Activated CD8-positive, alpha-beta T cell treated with anti-CD3 and anti-CD28 coated beads, Interleukin-2, amount 10 ng/mL, durations not matched to agents 7 days and 5 days (primary cell): ENCODE results near the gene KRTAP29-1. TPM values are rescaled to one million over a fixed set of nuclear protein-coding genes. Genes with fewer than 3 reads are reported as not detected.
"Not testable (repeated sequence)": the region's sequence is repeated elsewhere in the genome, so short reads cannot be mapped to it uniquely, and the experiment has no call there.

ENCODE experiments used
- ATAC-seq: fragments of 150-1000 bp; cut with Tn5 transposase; one replicate; pipeline ENCODE4 v1.10.0; 2021; ENCODE audit warnings: moderate library complexity
- CTCF ChIA-PET: fragments of 350-600 bp; sonication (Branson Sonifier 250); formaldehyde crosslinking; loops from one replicate; lab custom pipeline; 2021; ENCODE audit warnings: antibody characterized with exemption; lab: Charles Lee
- POLR2A ChIA-PET: fragments of 350-600 bp; sonication (Branson Sonifier 250); formaldehyde crosslinking; loops from one replicate; lab custom pipeline; 2021; ENCODE audit warnings: antibody characterized with exemption; lab: Charles Lee
- DNase-seq: peaks from one replicate; pipeline ENCODE4 v3.0.0-alpha.2; 2020
- H3K27ac Mint-ChIP-seq: one replicate; pipeline ENCODE4 v1.8.0; 2021; ENCODE audit warnings: mild to moderate bottlenecking, mixed read lengths
- H3K27me3 Mint-ChIP-seq: one replicate; pipeline ENCODE4 v1.8.0; 2021; ENCODE audit warnings: low read depth, mixed read lengths
- H3K36me3 Mint-ChIP-seq: one replicate; pipeline ENCODE4 v1.8.0; 2021; ENCODE audit warnings: low read depth, mixed read lengths
- H3K4me1 Mint-ChIP-seq: one replicate; pipeline ENCODE4 v1.8.0; 2021; ENCODE audit warnings: low read depth, mixed read lengths
- H3K4me3 Mint-ChIP-seq: one replicate; pipeline ENCODE4 v1.8.0; 2021; ENCODE audit warnings: mild to moderate bottlenecking, mixed read lengths
- H3K9me3 Mint-ChIP-seq: one replicate; pipeline ENCODE4 v1.8.0; 2022; ENCODE audit warnings: mixed read lengths; ENCODE audit not compliant: insufficient read depth
- total RNA-seq, 2 experiments: library from RNA; stranded (reverse); gene quantifications; one replicate each; pipeline ENCODE4 v1.2.3, GENCODE V29; 2021

The KRTAP29-1 gene
- not detected for total RNA-seq

GRCh38 chr17:41301916-41302901 is at the start of gene KRTAP29-1:
Gene KRTAP29-1, minus strand, starts transcription at chr17:41302851. Its CDS starts 0 bp downstream, at chr17:41302851.
- H3K27me3 Mint-ChIP-seq, result no peaks in the 10 kb centered on the region
- no peaks in the 10 kb centered on the region for H3K36me3 Mint-ChIP-seq
- DNase-seq (no peak), ATAC-seq (no peak)
- POLR2A ChIA-PET, result interaction anchor here (0.5 kb wide), 1 partner anchor 582 kb away, joined by 3 read pairs; no protein-coding TSS in a partner anchor
- CTCF ChIA-PET, result interaction anchor here (1.0 kb wide), 1 partner anchor 20 kb away, joined by 3 read pairs; no protein-coding TSS in a partner anchor
- H3K9me3 Mint-ChIP-seq, result no peaks in the 10 kb centered on the region
- H3K27ac Mint-ChIP-seq, result no peak within 1 kb of the TSS
- no peak within 1 kb of the TSS for H3K4me3 Mint-ChIP-seq
- peaks cover 11% of the 10 kb centered on the region for H3K4me1 Mint-ChIP-seq

DNA sequence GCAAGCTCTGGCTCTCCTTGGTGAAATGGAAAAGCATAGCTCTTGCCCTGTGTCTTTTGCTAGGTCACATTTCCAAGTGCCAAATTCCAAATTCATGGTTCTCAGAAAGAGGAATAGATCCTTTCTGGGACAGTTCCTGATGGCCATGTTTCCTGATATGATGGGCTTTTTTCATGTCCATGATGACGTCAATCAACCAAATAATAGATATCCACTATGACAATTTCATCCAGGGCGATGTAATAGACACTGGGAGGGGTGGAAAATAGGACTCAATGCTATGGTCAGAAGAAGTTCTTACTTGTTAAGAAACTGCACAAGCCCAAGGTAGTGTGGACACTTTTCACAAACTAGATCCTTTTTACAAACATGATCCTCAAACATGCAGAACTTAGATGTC is 48.5 kb upstream of the KRTAP29-1 start:
- Mint-ChIP-seq H3K27me3 (peaks cover 14% of the 10 kb centered on the region), H3K4me3 (no peak overlapping the region), H3K4me1 (no peaks in the 10 kb centered on the region), H3K9me3 (no peaks in the 10 kb centered on the region), H3K36me3 (no peaks in the 10 kb centered on the region), H3K27ac (no peak overlapping the region)
- DNase-seq (no peak), ATAC-seq (no peak)
- CTCF ChIA-PET, result interaction anchor here (1.8 kb wide), 1 partner anchor 10 kb away, joined by 5 read pairs; no protein-coding TSS in a partner anchor
- POLR2A ChIA-PET, result interaction anchor here (0.6 kb wide), 1 partner anchor 379 kb away, joined by 3 read pairs; no protein-coding TSS in a partner anchor

DNA sequence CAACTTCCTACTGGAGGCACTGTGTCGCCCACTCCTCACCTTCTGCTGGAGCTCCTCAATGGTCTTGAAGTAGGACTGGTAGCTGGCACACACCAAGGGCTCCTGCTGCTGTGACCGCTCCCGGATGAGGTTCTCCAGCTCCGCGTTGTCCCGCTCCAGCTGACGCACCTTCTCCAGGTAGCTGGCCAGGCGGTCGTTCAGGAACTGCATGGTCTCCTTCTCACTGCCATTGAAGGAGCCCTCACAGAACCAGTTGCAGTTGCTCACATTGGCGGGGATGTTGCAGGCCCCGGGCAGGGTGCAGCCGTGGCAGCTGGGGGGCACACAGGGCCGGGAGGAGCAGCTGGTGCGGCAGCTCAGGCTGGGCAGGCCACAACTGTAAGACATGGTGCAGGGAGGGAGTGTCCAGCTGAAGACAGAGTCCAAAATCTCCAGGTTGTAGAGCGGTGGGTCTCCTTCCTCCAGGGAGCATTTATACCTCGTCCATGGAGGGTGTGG is 47.8 kb upstream of the KRTAP29-1 start, which contains the start of gene KRT33A:
Gene KRT33A (minus strand): TSS at position 448 of the 498 bp plus-strand sequence. CDS start 61 bp downstream, at position 387.
- CTCF ChIA-PET, result interaction anchor here (1.2 to 1.8 kb wide), 2 partner anchors 9 to 27 kb away, joined by 3 to 5 read pairs; no protein-coding TSS in a partner anchor
- ATAC-seq, H3K27ac Mint-ChIP-seq, POLR2A ChIA-PET, H3K4me1 Mint-ChIP-seq, H3K9me3 Mint-ChIP-seq, DNase-seq, H3K36me3 Mint-ChIP-seq, H3K4me3 Mint-ChIP-seq: not testable (repeated sequence)
- H3K27me3 Mint-ChIP-seq, result peaks cover 14% of the 10 kb centered on the region

- no peak overlapping the region for H3K4me3 Mint-ChIP-seq
- DNase-seq (no peak), ATAC-seq (no peak)
- ChIA-PET CTCF (no interaction called here), POLR2A (no interaction called here)
- H3K4me1 Mint-ChIP-seq, result no peaks in the 10 kb centered on the region
- peaks cover 8% of the 10 kb centered on the region for H3K9me3 Mint-ChIP-seq
- H3K27ac Mint-ChIP-seq, result no peak overlapping the region
- peaks cover 3% of the 10 kb centered on the region for H3K36me3 Mint-ChIP-seq
- peaks cover 6% of the 10 kb centered on the region for H3K27me3 Mint-ChIP-seq
Observed at GRCh38 chr17:41347869-41348760, 45.5 kb upstream of the KRTAP29-1 start.

DNA sequence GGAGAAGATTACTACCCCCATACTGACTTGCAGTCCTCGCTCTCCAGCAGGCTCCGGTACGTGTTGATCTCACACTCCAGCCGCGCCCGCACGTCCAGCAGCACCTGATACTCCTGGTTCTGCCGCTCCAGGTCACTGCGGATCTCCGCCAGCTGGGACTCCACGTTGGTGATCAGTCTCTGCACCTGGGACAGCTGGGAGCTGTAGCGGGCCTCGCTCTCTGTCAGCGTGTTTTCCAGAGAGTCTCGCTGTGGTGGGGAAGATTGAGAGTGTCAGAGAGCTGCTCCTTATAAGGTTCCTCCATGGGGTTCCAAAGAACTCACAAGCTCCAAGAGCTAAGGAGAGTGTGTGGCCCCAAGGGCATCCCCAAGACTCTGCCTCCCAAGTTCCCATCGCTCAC is 43.8 kb upstream of the KRTAP29-1 start:
- Mint-ChIP-seq H3K9me3 (peaks cover 21% of the 10 kb centered on the region), H3K36me3 (peaks cover 14% of the 10 kb centered on the region)
- H3K27me3 Mint-ChIP-seq, POLR2A ChIA-PET, H3K4me3 Mint-ChIP-seq, H3K27ac Mint-ChIP-seq, DNase-seq, H3K4me1 Mint-ChIP-seq, ATAC-seq: not testable (repeated sequence)
- CTCF ChIA-PET, result interaction anchor here (2.2 kb wide), 1 partner anchor 24 kb away, joined by 6 read pairs; no protein-coding TSS in a partner anchor

DNA sequence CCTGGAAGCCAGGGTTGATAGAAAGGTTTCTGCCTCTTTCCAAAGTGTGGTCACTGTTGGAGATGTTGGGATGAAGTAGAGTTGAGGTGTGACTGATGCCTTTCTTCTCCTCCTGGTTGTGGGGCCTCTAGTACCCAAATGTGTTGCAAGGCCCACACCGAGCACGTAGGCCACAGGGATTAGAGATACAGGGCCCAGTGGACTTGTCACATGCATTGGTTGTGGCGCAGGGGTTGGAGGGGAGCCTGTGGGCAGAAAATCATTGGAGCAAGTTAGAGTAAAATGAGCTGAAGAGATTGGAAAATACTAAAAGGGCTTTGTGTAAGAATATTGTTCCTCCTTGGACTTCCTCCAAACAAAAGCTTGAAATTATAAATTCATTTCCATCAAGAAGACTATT is 43.3 kb upstream of the KRTAP29-1 start:
- peaks cover 21% of the 10 kb centered on the region for H3K9me3 Mint-ChIP-seq
- peaks cover 11% of the 10 kb centered on the region for H3K4me1 Mint-ChIP-seq
- peaks cover 14% of the 10 kb centered on the region for H3K36me3 Mint-ChIP-seq
- H3K27me3 Mint-ChIP-seq, result no peaks in the 10 kb centered on the region
- H3K4me3 Mint-ChIP-seq, result no peak overlapping the region
- POLR2A ChIA-PET, result no interaction called here
- H3K27ac Mint-ChIP-seq, result no peak overlapping the region
- DNase-seq (no peak), ATAC-seq (no peak)
- CTCF ChIA-PET, result interaction anchor here (2.2 kb wide), 1 partner anchor 24 kb away, joined by 6 read pairs; no protein-coding TSS in a partner anchor

GRCh38 chr17:41343029-41343428 is 40.4 kb upstream of the KRTAP29-1 start:
- Mint-ChIP-seq H3K27me3 (no peaks in the 10 kb centered on the region), H3K4me1 (peaks cover 37% of the 10 kb centered on the region), H3K27ac (no peak overlapping the region), H3K4me3 (no peak overlapping the region), H3K36me3 (peaks cover 16% of the 10 kb centered on the region), H3K9me3 (peaks cover 21% of the 10 kb centered on the region)
- ChIA-PET CTCF (no interaction called here), POLR2A (no interaction called here)
- ATAC-seq (no peak), DNase-seq (no peak)

- H3K36me3 Mint-ChIP-seq, result peaks cover 16% of the 10 kb centered on the region
- H3K9me3 Mint-ChIP-seq, result peaks cover 21% of the 10 kb centered on the region
- ATAC-seq, result peak; percentile 78
- H3K4me3 Mint-ChIP-seq, result peak overlapping the region; percentile 34
- ChIA-PET POLR2A (interaction anchor here (1.3 kb wide), 1 partner anchor 33 kb away, joined by 5 read pairs; no protein-coding TSS in a partner anchor), CTCF (interaction anchor here (0.7 to 4.9 kb wide), 4 partner anchors 10 to 322 kb away, joined by 3 to 26 read pairs (median 4); partner anchors contain the start of gene KRT33A)
- peak overlapping the region; percentile 85 for H3K27ac Mint-ChIP-seq
- peak; percentile 65 for DNase-seq
- peaks cover 2% of the 10 kb centered on the region for H3K27me3 Mint-ChIP-seq
- H3K4me1 Mint-ChIP-seq, result peaks cover 37% of the 10 kb centered on the region
Observed at GRCh38 chr17:41340934-41341861, 38.5 kb upstream of the KRTAP29-1 start.

- Mint-ChIP-seq H3K27me3 (peaks cover 2% of the 10 kb centered on the region), H3K4me1 (peaks cover 40% of the 10 kb centered on the region), H3K27ac (peak overlapping the region; percentile 53), H3K4me3 (no peak overlapping the region), H3K9me3 (peaks cover 21% of the 10 kb centered on the region), H3K36me3 (peaks cover 16% of the 10 kb centered on the region)
- ChIA-PET CTCF (interaction anchor here (1.0 to 4.9 kb wide), 3 partner anchors 18 to 325 kb away, joined by 4 to 26 read pairs (median 8); partner anchors contain the start of gene KRTAP16-1), POLR2A (interaction anchor here (0.6 to 0.7 kb wide), 2 partner anchors 415 to 438 kb away, joined by 3 to 4 read pairs; no protein-coding TSS in a partner anchor)
- no peak for DNase-seq
- ATAC-seq, result no peak
Observed at GRCh38 chr17:41340494-41340893, 37.8 kb upstream of the KRTAP29-1 start.
